ENCODE measurements around the gene BCAM. TPM values are rescaled to one million over a fixed set of nuclear protein-coding genes. Genes with fewer than 3 reads are reported as not detected.
"Not testable (repeated sequence)": the region's sequence is repeated elsewhere in the genome, so short reads cannot be mapped to it uniquely, and the experiment has no call there.

The BCAM gene
- total and polyA plus RNA-seq, 2 donors (not counting 1 experiment from before 2014, with no cell fraction given) = 12.2 to 20.3 TPM

- no peaks in the 10 kb centered on the region for H3K27me3 ChIP-seq (ENCODE audit: control insufficient read depth, insufficient read depth, low read length)
- no peak for DNase-seq (ENCODE audit: low read depth in 2 of 2)
- no peak overlapping the region for H3K4me3 ChIP-seq (replicated peaks in 1 of 4; ENCODE audit: control extremely low read depth in 1 of 4, insufficient read depth in 1 of 4, low read depth in 3 of 4, low read length in 4 of 4)
- TF ChIP-seq CTCF (conservative IDR thresholded peaks at IDR 0.05 in 1 of 2, IDR thresholded peaks at IDR 0.05 in 1 of 2; ENCODE audit: low read depth in 1 of 2, low read length in 2 of 2) = no peak
- no peak for TF ChIP-seq EZH2 (IDR thresholded peaks at IDR 0.05; ENCODE audit: low read length, missing control alignments)
- no peaks in the 10 kb centered on the region for H3K4me1 ChIP-seq (ENCODE audit: control insufficient read depth, extremely low read depth, insufficient read depth, low read length)
- H2AFZ ChIP-seq (ENCODE audit: low read length) = no peak overlapping the region
- peaks cover 46% of the 10 kb centered on the region for H3K79me2 ChIP-seq (ENCODE audit: control insufficient read depth, insufficient read depth, low read length)
- peaks cover 6% of the 10 kb centered on the region for H3K36me3 ChIP-seq (ENCODE audit: control insufficient read depth, insufficient read depth, low read length)
- no peaks in the 10 kb centered on the region for H3K9me3 ChIP-seq (ENCODE audit: control insufficient read depth, insufficient read depth, low read depth, low read length)
- H3K4me2 ChIP-seq (ENCODE audit: extremely low read depth, insufficient read depth, low read length) = no peak overlapping the region
- H3K27ac ChIP-seq (ENCODE audit: insufficient read depth, low read length) = no peak overlapping the region
- H3K9ac ChIP-seq (ENCODE audit: insufficient read depth, low read length) = no peak overlapping the region
- H4K20me1 ChIP-seq (ENCODE audit: control insufficient read depth, extremely low read depth, insufficient read depth, low read length) = peaks cover 3% of the 10 kb centered on the region
Observed at GRCh38 chr19:44855606-44856005, 46.7 kb downstream of the BCAM start.

- peaks cover 3% of the 10 kb centered on the region for H4K20me1 ChIP-seq (ENCODE audit: control insufficient read depth, extremely low read depth, insufficient read depth, low read length)
- peak in 1 of 2 donors; percentile 68 for DNase-seq (ENCODE audit: low read depth in 2 of 2)
- no peaks in the 10 kb centered on the region for H3K9me3 ChIP-seq (ENCODE audit: control insufficient read depth, insufficient read depth, low read depth, low read length)
- no peak overlapping the region for H3K27ac ChIP-seq (ENCODE audit: insufficient read depth, low read length)
- H3K36me3 ChIP-seq (ENCODE audit: control insufficient read depth, insufficient read depth, low read length) = peaks cover 2% of the 10 kb centered on the region
- TF ChIP-seq EZH2 (IDR thresholded peaks at IDR 0.05; ENCODE audit: low read length, missing control alignments) = no peak
- no peak for TF ChIP-seq CTCF (conservative IDR thresholded peaks at IDR 0.05 in 1 of 2, IDR thresholded peaks at IDR 0.05 in 1 of 2; ENCODE audit: low read depth in 1 of 2, low read length in 2 of 2)
- no peak overlapping the region for H2AFZ ChIP-seq (ENCODE audit: low read length)
- no peak overlapping the region for H3K4me2 ChIP-seq (ENCODE audit: extremely low read depth, insufficient read depth, low read length)
- no peaks in the 10 kb centered on the region for H3K4me1 ChIP-seq (ENCODE audit: control insufficient read depth, extremely low read depth, insufficient read depth, low read length)
- H3K79me2 ChIP-seq (ENCODE audit: control insufficient read depth, insufficient read depth, low read length) = peaks cover 38% of the 10 kb centered on the region
- no peak overlapping the region for H3K4me3 ChIP-seq (replicated peaks in 1 of 4; ENCODE audit: control extremely low read depth in 1 of 4, insufficient read depth in 1 of 4, low read depth in 3 of 4, low read length in 4 of 4)
- H3K27me3 ChIP-seq (ENCODE audit: control insufficient read depth, insufficient read depth, low read length) = no peaks in the 10 kb centered on the region
- no peak overlapping the region for H3K9ac ChIP-seq (ENCODE audit: insufficient read depth, low read length)
Observed at GRCh38 chr19:44856421-44857083, 47.6 kb downstream of the BCAM start.

- no peak for TF ChIP-seq EZH2 (IDR thresholded peaks at IDR 0.05; ENCODE audit: low read length, missing control alignments)
- no peak for TF ChIP-seq CTCF (conservative IDR thresholded peaks at IDR 0.05 in 1 of 2, IDR thresholded peaks at IDR 0.05 in 1 of 2; ENCODE audit: low read depth in 1 of 2, low read length in 2 of 2)
- H3K9me3 ChIP-seq (ENCODE audit: control insufficient read depth, insufficient read depth, low read depth, low read length) = no peaks in the 10 kb centered on the region
- no peak overlapping the region for H2AFZ ChIP-seq (ENCODE audit: low read length)
- H4K20me1 ChIP-seq (ENCODE audit: control insufficient read depth, extremely low read depth, insufficient read depth, low read length) = peaks cover 3% of the 10 kb centered on the region
- H3K4me3 ChIP-seq (replicated peaks in 1 of 4; ENCODE audit: control extremely low read depth in 1 of 4, insufficient read depth in 1 of 4, low read depth in 3 of 4, low read length in 4 of 4) = no peak overlapping the region
- H3K27me3 ChIP-seq (ENCODE audit: control insufficient read depth, insufficient read depth, low read length) = no peaks in the 10 kb centered on the region
- H3K27ac ChIP-seq (ENCODE audit: insufficient read depth, low read length) = no peak overlapping the region
- H3K79me2 ChIP-seq (ENCODE audit: control insufficient read depth, insufficient read depth, low read length) = peaks cover 30% of the 10 kb centered on the region
- no peaks in the 10 kb centered on the region for H3K4me1 ChIP-seq (ENCODE audit: control insufficient read depth, extremely low read depth, insufficient read depth, low read length)
- no peak overlapping the region for H3K4me2 ChIP-seq (ENCODE audit: extremely low read depth, insufficient read depth, low read length)
- DNase-seq (ENCODE audit: low read depth in 2 of 2) = no peak
- peaks cover 2% of the 10 kb centered on the region for H3K36me3 ChIP-seq (ENCODE audit: control insufficient read depth, insufficient read depth, low read length)
- H3K9ac ChIP-seq (ENCODE audit: insufficient read depth, low read length) = no peak overlapping the region
Observed at GRCh38 chr19:44857837-44858236, 48.9 kb downstream of the BCAM start.

- not testable (repeated sequence) for H3K4me1 ChIP-seq (ENCODE audit: control insufficient read depth, extremely low read depth, insufficient read depth, low read length); H2AFZ ChIP-seq (ENCODE audit: low read length); H4K20me1 ChIP-seq (ENCODE audit: control insufficient read depth, extremely low read depth, insufficient read depth, low read length); H3K4me2 ChIP-seq (ENCODE audit: extremely low read depth, insufficient read depth, low read length); H3K4me3 ChIP-seq (replicated peaks in 1 of 4; ENCODE audit: control extremely low read depth in 1 of 4, insufficient read depth in 1 of 4, low read depth in 3 of 4, low read length in 4 of 4); H3K9me3 ChIP-seq (ENCODE audit: control insufficient read depth, insufficient read depth, low read depth, low read length); H3K27me3 ChIP-seq (ENCODE audit: control insufficient read depth, insufficient read depth, low read length); H3K27ac ChIP-seq (ENCODE audit: insufficient read depth, low read length); DNase-seq (ENCODE audit: low read depth in 2 of 2); H3K9ac ChIP-seq (ENCODE audit: insufficient read depth, low read length); H3K36me3 ChIP-seq (ENCODE audit: control insufficient read depth, insufficient read depth, low read length)
- peaks cover 14% of the 10 kb centered on the region for H3K79me2 ChIP-seq (ENCODE audit: control insufficient read depth, insufficient read depth, low read length)
Observed at GRCh38 chr19:44861576-44861975, 52.7 kb downstream of the BCAM start.
